Panc1 (cell line): ENCODE data around the gene FHIT. TPM values are rescaled to one million over a fixed set of nuclear protein-coding genes. Genes with fewer than 3 reads are reported as not detected.

Experiments used
- ATAC-seq: fragments of 200-7000 bp; cut with Tn5 transposase; 2 replicates; pipeline ENCODE4 v1.9.1; 2020; ENCODE audit warnings: mild to moderate bottlenecking, moderate library complexity
- BruUV-seq: library from RNA; stranded (reverse); fragments of 400-500 nt; replicated peaks from 2 replicates; lab custom pipeline; 2021; lab: Mats Ljungman, UMichigan
- CTCF ChIA-PET: fragments of 300-600 bp; sonication (Branson Sonifier 250); formaldehyde crosslinking; loops from one replicate; lab custom pipeline; 2022; ENCODE audit warnings: antibody characterized with exemption; lab: Charles Lee
- POLR2A ChIA-PET: fragments of 300-600 bp; sonication (Branson Sonifier 250); formaldehyde crosslinking; loops from one replicate; lab custom pipeline; 2022; ENCODE audit warnings: antibody characterized with exemption; lab: Charles Lee
- DNase-seq: peaks from one replicate; pipeline ENCODE4 v3.0.0-alpha.2; 2010; ENCODE audit warnings: low read depth, low spot score
- H3K27ac ChIP-seq: 2 replicates; pipeline ENCODE4 v1.5.1; 2011; ENCODE audit warnings: mild to moderate bottlenecking, low read length, inconsistent platforms
- H3K27me3 ChIP-seq: fragments of 200-500 bp; sonication (Bioruptor generic); 2 replicates; pipeline ENCODE4 v1.6.0; 2014; ENCODE audit warnings: low read length, inconsistent platforms; ENCODE audit not compliant: control insufficient read depth, insufficient read depth
- H3K36me3 ChIP-seq: fragments of 200-500 bp; sonication (Bioruptor generic); 2 replicates; pipeline ENCODE4 v1.5.1; 2014; ENCODE audit warnings: inconsistent platforms, mild to moderate bottlenecking, low read length, moderate library complexity; ENCODE audit not compliant: control insufficient read depth, insufficient read depth
- H3K4me1 ChIP-seq: 2 replicates; pipeline ENCODE4 v1.5.1; 2011; ENCODE audit warnings: inconsistent platforms, mild to moderate bottlenecking, low read length, moderate library complexity; ENCODE audit not compliant: control insufficient read depth, insufficient read depth
- H3K4me3 ChIP-seq, 2 experiments: 2 replicates each; pipeline ENCODE4 v1.5.1; 2011 to 2012; ENCODE audit warnings: low read depth in 2 of 2, low read length in 2 of 2, mild to moderate bottlenecking in 2 of 2, inconsistent platforms in 1 of 2, moderate library complexity in 1 of 2
- H3K9me3 ChIP-seq: fragments of 200-500 bp; sonication (Bioruptor generic); 2 replicates; pipeline ENCODE4 v1.5.1; 2014; ENCODE audit warnings: low read depth, mild to moderate bottlenecking, inconsistent platforms, low read length, moderate library complexity; ENCODE audit not compliant: control insufficient read depth, insufficient read depth
- POLR2AphosphoS5 ChIP-seq: IDR thresholded peaks from 2 replicates; pipeline ENCODE4 v1.6.1; 2012; ENCODE audit warnings: mild to moderate bottlenecking, low read depth, low read length, moderate library complexity
- SIN3A ChIP-seq: IDR thresholded peaks from 2 replicates; pipeline ENCODE4 v1.6.1; 2012; ENCODE audit warnings: low read depth, mild to moderate bottlenecking, low read length, moderate library complexity, borderline replicate concordance; ENCODE audit not compliant: insufficient read depth
- TCF7L2 ChIP-seq: IDR thresholded peaks from 2 replicates; pipeline ENCODE4 v1.6.1; 2011; ENCODE audit warnings: mild to moderate bottlenecking, low read depth, low read length, inconsistent platforms
- in situ Hi-C: cut with HindIII; loops from 2 replicates; pipeline ENCODE4 v1.10.0; 2016; ENCODE audit warnings: low sequenced_read_pairs, low pct_unique_long_range_greater_than_20kb
- intact Hi-C: fragments of 100-400 bp; cut with micrococcal nuclease; formaldehyde crosslinking; loops from one replicate; pipeline ENCODE4 v1.10.0; 2022; ENCODE audit not compliant: unreplicated experiment
- total RNA-seq: library from RNA; stranded (reverse); gene quantifications from one replicate; pipeline ENCODE4 v1.2.1, GENCODE V29; 2021; ENCODE audit not compliant: unreplicated experiment
- TF ChIP-seq, protein P1 (sequence below), 2 experiments: IDR thresholded peaks; 2 replicates each; pipeline ENCODE4 v1.6.1; 2011 to 2012; ENCODE audit warnings: low read depth in 2 of 2, control low read depth in 1 of 2, low read length in 1 of 2, mild to moderate bottlenecking in 1 of 2, moderate library complexity in 1 of 2; ENCODE audit not compliant: insufficient read depth in 1 of 2
- TF ChIP-seq, protein P2 (sequence below): fragments of 450-650 bp; IDR thresholded peaks from 2 replicates; pipeline ENCODE4 v1.5.1; 2017; ENCODE audit warnings: mild to moderate bottlenecking

Gene FHIT
- total RNA-seq, 1 experiment from 2014 or later: 2.2 TPM

DNA sequence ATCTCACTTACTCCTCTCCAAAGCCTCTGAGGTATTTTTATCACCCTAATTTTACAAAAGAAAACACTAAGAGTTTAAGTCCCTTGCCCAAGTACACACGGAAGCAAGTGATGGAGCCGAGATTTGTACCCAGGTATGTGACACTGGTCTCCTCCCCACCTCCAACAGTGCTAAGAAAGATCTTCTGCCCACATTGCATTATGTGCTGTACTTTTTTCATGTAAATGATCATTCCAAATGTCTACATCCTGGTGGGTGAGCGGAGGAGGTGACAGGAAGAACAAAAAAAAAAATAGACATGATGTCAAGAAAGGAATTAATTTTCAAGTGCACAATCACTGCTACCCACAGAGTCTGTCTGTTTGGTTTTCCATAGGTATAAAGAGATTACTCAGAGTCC lies 694.1 kb downstream of the FHIT start:
- TF ChIP-seq, protein P1, sequence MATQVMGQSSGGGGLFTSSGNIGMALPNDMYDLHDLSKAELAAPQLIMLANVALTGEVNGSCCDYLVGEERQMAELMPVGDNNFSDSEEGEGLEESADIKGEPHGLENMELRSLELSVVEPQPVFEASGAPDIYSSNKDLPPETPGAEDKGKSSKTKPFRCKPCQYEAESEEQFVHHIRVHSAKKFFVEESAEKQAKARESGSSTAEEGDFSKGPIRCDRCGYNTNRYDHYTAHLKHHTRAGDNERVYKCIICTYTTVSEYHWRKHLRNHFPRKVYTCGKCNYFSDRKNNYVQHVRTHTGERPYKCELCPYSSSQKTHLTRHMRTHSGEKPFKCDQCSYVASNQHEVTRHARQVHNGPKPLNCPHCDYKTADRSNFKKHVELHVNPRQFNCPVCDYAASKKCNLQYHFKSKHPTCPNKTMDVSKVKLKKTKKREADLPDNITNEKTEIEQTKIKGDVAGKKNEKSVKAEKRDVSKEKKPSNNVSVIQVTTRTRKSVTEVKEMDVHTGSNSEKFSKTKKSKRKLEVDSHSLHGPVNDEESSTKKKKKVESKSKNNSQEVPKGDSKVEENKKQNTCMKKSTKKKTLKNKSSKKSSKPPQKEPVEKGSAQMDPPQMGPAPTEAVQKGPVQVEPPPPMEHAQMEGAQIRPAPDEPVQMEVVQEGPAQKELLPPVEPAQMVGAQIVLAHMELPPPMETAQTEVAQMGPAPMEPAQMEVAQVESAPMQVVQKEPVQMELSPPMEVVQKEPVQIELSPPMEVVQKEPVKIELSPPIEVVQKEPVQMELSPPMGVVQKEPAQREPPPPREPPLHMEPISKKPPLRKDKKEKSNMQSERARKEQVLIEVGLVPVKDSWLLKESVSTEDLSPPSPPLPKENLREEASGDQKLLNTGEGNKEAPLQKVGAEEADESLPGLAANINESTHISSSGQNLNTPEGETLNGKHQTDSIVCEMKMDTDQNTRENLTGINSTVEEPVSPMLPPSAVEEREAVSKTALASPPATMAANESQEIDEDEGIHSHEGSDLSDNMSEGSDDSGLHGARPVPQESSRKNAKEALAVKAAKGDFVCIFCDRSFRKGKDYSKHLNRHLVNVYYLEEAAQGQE (IDR thresholded peaks at IDR 0.05; ENCODE audit: insufficient read depth in 1 of 2, low read depth in 2 of 2, low read length in 1 of 2): no peak
- TF ChIP-seq POLR2AphosphoS5 (no peak), TCF7L2 (no peak), SIN3A (no peak)
- TF ChIP-seq, protein P2, sequence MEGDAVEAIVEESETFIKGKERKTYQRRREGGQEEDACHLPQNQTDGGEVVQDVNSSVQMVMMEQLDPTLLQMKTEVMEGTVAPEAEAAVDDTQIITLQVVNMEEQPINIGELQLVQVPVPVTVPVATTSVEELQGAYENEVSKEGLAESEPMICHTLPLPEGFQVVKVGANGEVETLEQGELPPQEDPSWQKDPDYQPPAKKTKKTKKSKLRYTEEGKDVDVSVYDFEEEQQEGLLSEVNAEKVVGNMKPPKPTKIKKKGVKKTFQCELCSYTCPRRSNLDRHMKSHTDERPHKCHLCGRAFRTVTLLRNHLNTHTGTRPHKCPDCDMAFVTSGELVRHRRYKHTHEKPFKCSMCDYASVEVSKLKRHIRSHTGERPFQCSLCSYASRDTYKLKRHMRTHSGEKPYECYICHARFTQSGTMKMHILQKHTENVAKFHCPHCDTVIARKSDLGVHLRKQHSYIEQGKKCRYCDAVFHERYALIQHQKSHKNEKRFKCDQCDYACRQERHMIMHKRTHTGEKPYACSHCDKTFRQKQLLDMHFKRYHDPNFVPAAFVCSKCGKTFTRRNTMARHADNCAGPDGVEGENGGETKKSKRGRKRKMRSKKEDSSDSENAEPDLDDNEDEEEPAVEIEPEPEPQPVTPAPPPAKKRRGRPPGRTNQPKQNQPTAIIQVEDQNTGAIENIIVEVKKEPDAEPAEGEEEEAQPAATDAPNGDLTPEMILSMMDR: no peak
- Histone ChIP-seq H3K27me3 (no peaks in the 10 kb centered on the region), H3K36me3 (no peaks in the 10 kb centered on the region), H3K4me1 (no peaks in the 10 kb centered on the region), H3K9me3 (no peaks in the 10 kb centered on the region), H3K27ac (no peak overlapping the region), H3K4me3 (no peak overlapping the region)
- in situ Hi-C loops (no loop called here), intact Hi-C loops (no loop called here)
- no peak for DNase-seq
- BruUV-seq: no TSS peak
- POLR2A ChIA-PET: no interaction called here
- ATAC-seq: no peak
- CTCF ChIA-PET: no interaction called here

DNA sequence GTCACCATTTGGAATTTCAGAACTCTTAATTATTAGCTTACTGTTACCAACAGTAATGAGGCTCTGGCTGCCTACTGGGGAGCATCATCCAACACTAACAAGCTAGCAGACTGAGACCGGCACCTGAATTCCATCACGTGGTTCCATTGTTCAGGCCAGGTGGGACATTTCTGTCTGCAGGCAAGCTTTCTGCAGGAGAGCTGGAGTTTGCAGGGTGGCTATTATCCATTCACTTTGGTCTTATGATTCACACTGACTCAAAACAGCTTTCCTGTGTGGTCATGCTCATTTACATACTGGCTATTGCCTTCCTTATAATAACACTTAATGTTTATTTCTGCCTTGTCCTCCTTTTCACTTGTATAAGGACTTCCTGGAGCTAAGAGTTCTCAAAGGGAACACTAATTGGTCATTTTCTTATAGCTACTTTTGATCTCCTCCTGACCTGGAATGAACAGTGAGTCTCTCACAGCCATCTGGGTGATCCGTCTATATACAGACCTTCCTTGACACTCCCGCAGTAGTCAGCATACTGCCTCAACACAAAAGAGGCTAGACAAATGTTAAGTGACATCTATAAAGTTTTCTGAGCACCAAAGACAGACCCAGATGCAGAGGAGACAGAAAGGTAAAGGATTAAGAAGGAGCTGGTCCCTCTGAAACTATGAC lies 695.4 kb downstream of the FHIT start:
- intact Hi-C loops (no loop called here), in situ Hi-C loops (no loop called here)
- ChIA-PET POLR2A (no interaction called here), CTCF (no interaction called here)
- ATAC-seq (no peak), DNase-seq (no peak)
- Histone ChIP-seq H3K4me3 (no peak overlapping the region), H3K9me3 (no peaks in the 10 kb centered on the region), H3K27ac (no peak overlapping the region), H3K4me1 (no peaks in the 10 kb centered on the region), H3K27me3 (no peaks in the 10 kb centered on the region), H3K36me3 (no peaks in the 10 kb centered on the region)
- BruUV-seq: no TSS peak
- TF ChIP-seq POLR2AphosphoS5 (no peak), TCF7L2 (no peak), SIN3A (no peak)
- TF ChIP-seq, protein P2: no peak
- TF ChIP-seq, protein P1 (IDR thresholded peaks at IDR 0.05; ENCODE audit: insufficient read depth in 1 of 2, low read depth in 2 of 2, low read length in 1 of 2): no peak
